ENCODE measurements around the gene CUBN. TPM values are rescaled to one million over a fixed set of nuclear protein-coding genes. Genes with fewer than 3 reads are reported as not detected.

CUBN gene
- total RNA-seq, 4 donors from 2014 or later, result 13.4 to 31.0 (median 19.7) TPM

GRCh38 chr10:16944402-16944801 lies 185.2 kb downstream of the CUBN start:
- DNase-seq, result no peak
- TF ChIP-seq, protein P1, sequence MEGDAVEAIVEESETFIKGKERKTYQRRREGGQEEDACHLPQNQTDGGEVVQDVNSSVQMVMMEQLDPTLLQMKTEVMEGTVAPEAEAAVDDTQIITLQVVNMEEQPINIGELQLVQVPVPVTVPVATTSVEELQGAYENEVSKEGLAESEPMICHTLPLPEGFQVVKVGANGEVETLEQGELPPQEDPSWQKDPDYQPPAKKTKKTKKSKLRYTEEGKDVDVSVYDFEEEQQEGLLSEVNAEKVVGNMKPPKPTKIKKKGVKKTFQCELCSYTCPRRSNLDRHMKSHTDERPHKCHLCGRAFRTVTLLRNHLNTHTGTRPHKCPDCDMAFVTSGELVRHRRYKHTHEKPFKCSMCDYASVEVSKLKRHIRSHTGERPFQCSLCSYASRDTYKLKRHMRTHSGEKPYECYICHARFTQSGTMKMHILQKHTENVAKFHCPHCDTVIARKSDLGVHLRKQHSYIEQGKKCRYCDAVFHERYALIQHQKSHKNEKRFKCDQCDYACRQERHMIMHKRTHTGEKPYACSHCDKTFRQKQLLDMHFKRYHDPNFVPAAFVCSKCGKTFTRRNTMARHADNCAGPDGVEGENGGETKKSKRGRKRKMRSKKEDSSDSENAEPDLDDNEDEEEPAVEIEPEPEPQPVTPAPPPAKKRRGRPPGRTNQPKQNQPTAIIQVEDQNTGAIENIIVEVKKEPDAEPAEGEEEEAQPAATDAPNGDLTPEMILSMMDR (IDR thresholded peaks at IDR 0.05), result no peak
- no peak for TF ChIP-seq POLR2A (IDR thresholded peaks at IDR 0.05)
- Histone ChIP-seq H3K4me3 (replicated peaks in 1 of 3) (no peak overlapping the region), H3K9me3 (no peaks in the 10 kb centered on the region), H3K4me1 (peaks cover 7 to 12% of the 10 kb centered on the region in 2 donors), H3K27me3 (no peaks in the 10 kb centered on the region), H3K27ac (peak overlapping the region; percentile 22 to 65 (median 62)), H3K36me3 (no peaks in the 10 kb centered on the region)
- intact Hi-C loops (cut with DNase I), result no loop called here
- WGBS, 2 donors, result 63 to 74% methylated on average over 4 of the region's 4 CpGs

GRCh38 chr10:16943295-16944285 lies 186.0 kb downstream of the CUBN start:
- H3K36me3 ChIP-seq, result no peaks in the 10 kb centered on the region
- no peak overlapping the region for H3K4me3 ChIP-seq (replicated peaks in 1 of 3)
- no peaks in the 10 kb centered on the region for H3K9me3 ChIP-seq
- intact Hi-C loops (cut with DNase I), result no loop called here
- 78 to 81% methylated on average over 8 of the region's 8 CpGs for WGBS, 2 donors
- no peak for DNase-seq
- no peak for TF ChIP-seq POLR2A (IDR thresholded peaks at IDR 0.05)
- no peaks in the 10 kb centered on the region for H3K27me3 ChIP-seq
- peaks cover 6 to 12% of the 10 kb centered on the region in 2 donors for H3K4me1 ChIP-seq
- peak overlapping the region; percentile 20 to 65 (median 22) for H3K27ac ChIP-seq

DNA sequence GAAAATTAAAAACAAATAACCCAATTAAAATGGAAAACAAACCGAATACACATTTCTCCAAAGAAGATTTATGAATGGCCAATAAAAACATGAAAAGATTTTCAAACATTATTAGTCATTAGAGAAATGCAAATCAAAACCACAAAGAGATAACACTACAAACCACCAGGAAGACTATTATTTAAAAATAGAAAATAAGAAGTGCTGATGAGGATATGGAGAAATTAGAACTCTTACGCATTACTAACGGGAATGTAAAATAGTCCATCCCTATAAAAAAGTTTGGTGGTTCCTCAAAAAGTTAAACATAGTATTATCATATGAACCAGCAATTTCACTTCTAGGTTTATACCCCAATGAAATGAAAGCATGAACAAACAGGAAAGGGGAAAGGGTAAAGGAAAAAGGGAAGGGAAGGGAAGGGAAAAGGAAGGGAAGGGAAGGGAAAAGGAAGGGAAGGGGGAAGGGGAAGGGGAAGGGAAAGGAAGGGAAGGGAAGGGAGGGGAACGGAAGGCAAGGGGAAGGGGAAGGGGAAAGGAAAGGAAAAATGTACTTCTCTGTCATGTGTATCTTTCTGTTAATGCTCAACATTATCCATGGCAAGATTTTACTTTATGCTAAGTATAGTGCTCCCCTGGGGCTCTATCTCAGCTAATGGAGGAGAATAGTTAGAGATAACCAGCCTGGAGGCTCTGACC lies 187.1 kb downstream of the CUBN start:
- 82 to 88% methylated on average over 4 of the region's 4 CpGs for WGBS, 2 donors
- Histone ChIP-seq H3K9me3 (no peaks in the 10 kb centered on the region), H3K27me3 (no peaks in the 10 kb centered on the region), H3K4me1 (peaks cover 6 to 12% of the 10 kb centered on the region in 2 donors), H3K27ac (peak overlapping the region in 1 of 3 donors; percentile 20), H3K4me3 (replicated peaks in 1 of 3) (no peak overlapping the region), H3K36me3 (no peaks in the 10 kb centered on the region)
- intact Hi-C loops (cut with DNase I), result no loop called here
- TF ChIP-seq, protein P1 (IDR thresholded peaks at IDR 0.05), result no peak
- TF ChIP-seq POLR2A (IDR thresholded peaks at IDR 0.05), result no peak
- no peak for DNase-seq

DNA sequence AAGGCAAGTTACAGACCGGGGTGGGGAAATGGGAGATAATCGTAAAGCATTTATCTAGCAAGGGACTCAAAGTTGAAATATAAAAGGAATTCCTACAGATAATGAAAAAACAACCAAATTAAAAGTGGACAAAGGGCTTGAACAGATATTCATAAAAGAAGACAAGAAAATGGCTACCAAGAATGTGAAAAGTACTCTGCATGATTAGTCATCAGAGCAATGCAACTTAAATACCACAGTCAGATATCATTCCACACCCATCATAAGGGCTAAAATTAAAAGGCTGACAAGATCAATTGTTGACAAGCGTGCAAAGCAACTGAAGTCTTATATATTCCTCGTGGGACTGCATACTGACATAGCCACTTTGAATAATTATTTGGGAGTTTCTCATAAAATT lies 187.7 kb downstream of the CUBN start:
- Histone ChIP-seq H3K4me1 (peaks cover 6 to 12% of the 10 kb centered on the region in 2 donors), H3K27me3 (no peaks in the 10 kb centered on the region), H3K4me3 (replicated peaks in 1 of 3) (no peak overlapping the region), H3K36me3 (no peaks in the 10 kb centered on the region), H3K9me3 (no peaks in the 10 kb centered on the region), H3K27ac (no peak overlapping the region)
- intact Hi-C loops (cut with DNase I), result no loop called here
- no peak for DNase-seq
- no peak for TF ChIP-seq POLR2A (IDR thresholded peaks at IDR 0.05)
- TF ChIP-seq, protein P1 (IDR thresholded peaks at IDR 0.05), result no peak
- WGBS, 2 donors, result 92 to 95% methylated on average over 4 of the region's 4 CpGs

DNA sequence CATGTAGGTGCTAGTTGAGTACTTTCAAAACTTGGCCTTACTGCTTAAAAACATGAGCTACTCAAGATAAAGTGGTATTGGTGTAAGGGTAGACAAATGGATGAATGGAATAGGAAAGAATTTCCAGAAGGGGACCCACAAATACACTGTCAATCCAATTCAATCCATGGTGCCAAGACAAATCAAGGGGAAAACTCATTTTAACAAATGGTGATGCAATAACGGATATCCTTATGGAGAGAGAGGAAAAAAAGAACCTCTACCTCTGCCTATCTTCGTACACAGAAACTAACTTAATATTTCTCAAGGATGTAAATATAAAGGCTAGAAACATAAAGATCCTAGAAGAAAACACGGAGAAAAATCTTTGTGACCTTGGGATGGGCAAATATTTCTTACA lies 188.5 kb downstream of the CUBN start:
- Histone ChIP-seq H3K36me3 (no peaks in the 10 kb centered on the region), H3K4me1 (peaks cover 6 to 12% of the 10 kb centered on the region in 2 donors), H3K27me3 (no peaks in the 10 kb centered on the region), H3K4me3 (replicated peaks in 1 of 3) (no peak overlapping the region), H3K27ac (no peak overlapping the region), H3K9me3 (no peaks in the 10 kb centered on the region)
- WGBS, 2 donors, result 97 to 98% methylated on average over 3 of the region's 3 CpGs
- no peak for DNase-seq
- TF ChIP-seq POLR2A (IDR thresholded peaks at IDR 0.05), result no peak
- TF ChIP-seq, protein P1 (IDR thresholded peaks at IDR 0.05), result no peak
- intact Hi-C loops (cut with DNase I), result no loop called here
